ENCODE data around the gene GNG10.
"Not testable (repeated sequence)": the region's sequence is repeated elsewhere in the genome, so short reads cannot be mapped to it uniquely, and the experiment has no call there.

The GNG10 gene

DNA sequence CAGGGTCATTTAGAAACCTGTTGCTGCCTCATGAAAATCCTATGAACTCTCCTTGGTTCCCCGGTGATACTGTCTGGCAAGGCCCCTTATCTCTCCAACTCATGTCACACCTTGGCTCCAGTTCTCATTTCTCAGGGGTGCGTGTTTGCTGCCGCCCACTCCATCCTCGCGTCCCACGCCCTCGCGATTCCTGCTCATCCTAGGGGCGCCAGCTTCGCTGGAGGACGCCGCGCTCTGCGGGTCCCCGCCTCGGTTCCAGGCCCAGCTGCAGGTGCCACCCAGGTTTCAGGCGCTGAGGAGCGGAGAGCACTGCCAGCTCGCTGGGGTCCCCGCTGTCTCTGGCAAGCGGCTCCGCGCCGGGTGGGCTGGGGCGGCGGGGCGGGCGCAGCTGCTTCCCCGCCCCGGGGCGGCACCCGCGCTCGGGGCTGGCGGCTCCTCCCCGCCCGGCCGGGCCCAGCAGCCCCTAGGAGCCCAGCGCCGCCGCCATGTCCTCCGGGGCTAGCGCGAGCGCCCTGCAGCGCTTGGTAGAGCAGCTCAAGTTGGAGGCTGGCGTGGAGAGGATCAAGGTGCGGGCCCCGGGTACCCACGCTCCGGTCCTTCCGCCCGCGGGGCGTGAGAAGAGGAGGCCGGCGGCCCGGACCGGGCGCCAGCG is at the start of gene GNG10:
TSS of gene GNG10 (plus strand) at position 456 of the 652 bp plus-strand sequence. CDS start at position 486, 30 bp downstream.
- DNase-seq: peak; percentile 81

DNA sequence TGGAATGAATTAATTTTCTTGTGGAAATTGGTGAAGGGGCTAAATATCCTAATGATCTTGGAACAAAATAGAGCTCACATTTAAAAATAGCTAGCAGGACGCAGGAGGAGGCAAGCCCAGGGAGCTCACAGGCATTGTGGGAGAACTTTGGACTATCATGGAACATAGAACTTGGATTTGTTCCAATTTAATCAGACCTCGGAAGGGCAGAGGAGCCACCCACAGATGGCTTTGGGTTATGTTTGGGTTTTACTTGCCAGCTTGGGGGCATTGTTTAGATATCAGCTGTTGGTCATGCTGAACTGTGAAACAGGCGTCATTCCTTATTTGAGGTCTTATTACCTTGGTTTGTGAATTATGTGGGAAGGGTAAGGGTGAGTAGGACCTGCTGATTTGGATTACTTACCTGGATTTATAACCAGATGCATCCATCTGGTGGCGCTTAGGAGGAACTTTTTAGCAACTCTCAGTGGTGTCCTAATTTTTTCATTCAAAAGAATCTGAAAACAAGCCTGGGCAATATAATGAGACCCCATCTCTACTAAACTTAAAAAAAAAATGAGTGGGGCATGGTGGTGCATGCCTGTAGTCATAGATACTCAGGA is 47.9 kb upstream of the GNG10 start:
- DNase-seq: no peak

DNA sequence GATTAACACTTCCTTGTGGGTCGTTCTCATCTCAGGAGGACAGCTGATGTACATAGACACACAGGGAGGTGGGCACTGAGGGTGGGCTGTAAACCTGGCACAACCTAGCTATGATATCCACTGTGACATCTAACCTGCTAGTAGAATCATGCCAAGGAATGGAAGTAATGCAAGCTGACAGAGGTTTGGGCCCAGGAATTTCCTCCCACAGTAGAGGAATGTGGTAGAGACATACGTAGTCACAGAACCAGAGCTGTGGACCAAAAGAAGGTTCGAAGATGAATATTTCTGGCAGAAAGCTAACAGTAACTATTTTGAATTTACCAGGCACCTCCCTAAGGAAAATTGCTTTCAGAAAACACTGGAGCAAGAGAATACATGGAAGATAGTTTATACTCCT is 45.5 kb upstream of the GNG10 start:
- DNase-seq: no peak

DNA sequence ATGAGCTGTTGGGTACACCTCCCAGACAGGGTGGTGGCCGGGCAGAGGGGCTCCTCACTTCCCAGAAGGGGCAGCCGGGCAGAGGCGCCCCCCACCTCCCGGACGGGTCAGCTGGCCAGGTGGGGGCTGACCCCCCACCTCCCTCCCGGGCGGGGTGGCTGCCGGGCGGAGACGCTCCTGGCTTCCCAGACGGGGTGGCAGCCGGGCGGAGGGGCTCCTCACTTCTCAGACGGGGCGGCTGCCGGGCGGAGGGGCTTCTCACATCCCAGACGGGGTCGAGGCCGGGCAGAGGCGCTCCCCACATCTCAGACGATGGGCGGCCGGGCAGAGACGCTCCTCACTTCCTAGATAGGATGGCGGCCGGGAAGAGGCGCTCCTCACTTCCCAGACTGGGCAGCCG is 44.1 kb upstream of the GNG10 start:
- DNase-seq: not testable (repeated sequence)

- no peak for DNase-seq
These were observed 39.4 kb upstream of the GNG10 start for GRCh38 chr9:111621895-111622480.

- no peak for DNase-seq
These were observed 38.8 kb upstream of the GNG10 start for GRCh38 chr9:111622626-111623025.

DNA sequence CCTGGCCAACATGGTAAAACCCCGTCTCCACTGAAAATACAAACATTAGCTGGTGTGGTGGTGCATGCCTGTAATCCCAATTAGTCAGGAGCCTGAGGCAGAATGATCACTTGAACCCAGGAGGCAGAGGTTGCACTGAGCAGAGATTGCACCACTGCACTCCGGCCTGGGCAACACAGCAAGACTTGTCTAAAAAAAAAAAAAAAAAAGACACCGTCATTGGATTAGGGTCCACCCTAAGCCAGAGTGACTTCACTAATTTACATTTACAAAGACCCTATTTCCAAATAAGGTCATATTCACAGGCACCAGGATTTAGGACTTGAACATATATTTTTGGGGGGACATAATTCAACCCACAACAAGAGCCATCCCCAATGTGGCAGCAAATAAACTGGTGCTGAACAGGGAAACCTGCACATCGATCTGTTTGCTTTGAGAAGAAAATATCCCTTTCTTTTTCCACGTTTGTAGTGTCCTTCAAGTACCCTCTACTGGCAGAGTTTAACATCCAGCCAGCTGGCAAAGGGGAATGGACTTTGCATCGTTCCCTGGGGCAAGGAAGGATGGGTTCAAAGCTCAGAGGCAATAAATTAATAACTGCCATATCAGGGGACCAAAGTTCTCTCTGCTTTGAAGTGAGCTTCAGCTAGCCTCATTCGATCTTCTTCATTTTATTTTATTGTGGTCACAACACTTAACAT is 34.0 kb upstream of the GNG10 start:
- no peak for DNase-seq

DNA sequence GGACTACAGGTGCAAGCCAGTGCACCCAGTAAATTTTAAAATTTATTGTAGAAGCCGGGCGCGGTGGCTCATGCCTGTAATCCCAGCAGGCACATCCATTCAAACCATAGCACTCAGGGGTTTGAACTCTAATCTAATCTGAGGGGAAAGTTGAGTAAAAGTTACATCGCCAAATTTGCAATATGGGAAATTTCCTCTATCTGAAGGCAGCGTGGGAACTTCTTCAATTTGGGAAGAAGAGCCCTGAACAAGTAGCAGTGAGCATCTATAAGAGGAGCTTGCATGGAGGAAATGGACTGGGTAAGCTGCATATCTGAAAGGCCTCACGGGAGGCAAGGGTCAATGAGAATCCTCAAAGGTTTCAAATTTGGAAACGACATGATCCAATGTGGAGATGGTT is 33.0 kb upstream of the GNG10 start:
- no peak for DNase-seq

DNA sequence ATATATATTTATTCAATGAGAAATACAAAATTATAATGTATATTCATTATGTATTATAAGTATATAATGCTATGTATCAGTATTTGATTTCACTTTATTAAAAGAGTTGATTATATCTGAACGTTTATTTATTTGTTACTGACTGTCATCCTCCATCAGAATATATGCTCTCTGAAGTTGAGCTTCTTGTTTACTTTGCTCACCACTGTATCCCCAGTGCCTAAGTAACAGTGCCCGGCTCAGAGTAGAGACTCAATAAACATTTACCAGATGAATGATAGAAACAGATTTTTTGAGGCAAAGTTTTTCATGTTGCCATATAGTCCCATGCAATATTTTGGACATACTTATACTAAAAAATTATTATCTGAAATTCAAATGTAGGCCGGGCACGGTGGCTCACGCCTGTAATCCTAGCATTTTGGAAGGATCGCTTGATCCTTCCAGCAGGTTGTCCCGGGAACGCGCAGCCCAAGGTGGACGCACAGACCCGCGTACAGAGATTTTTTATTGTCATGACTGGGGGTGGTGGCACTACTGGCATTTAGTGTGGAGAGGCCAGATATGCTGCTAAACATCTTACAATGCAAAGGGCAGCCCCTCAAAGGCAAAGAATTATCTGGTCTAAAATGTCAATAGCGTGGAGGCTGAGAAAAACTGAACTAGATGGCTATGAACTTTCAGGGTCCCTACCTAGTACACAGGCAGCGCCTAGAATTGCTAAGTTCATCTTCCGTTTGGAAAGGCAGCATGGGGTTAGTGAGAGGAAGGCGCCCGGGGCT is 31.0 kb upstream of the GNG10 start:
- DNase-seq: no peak

- no peak for DNase-seq
These were observed 30.5 kb upstream of the GNG10 start for GRCh38 chr9:111630964-111631213.

DNA sequence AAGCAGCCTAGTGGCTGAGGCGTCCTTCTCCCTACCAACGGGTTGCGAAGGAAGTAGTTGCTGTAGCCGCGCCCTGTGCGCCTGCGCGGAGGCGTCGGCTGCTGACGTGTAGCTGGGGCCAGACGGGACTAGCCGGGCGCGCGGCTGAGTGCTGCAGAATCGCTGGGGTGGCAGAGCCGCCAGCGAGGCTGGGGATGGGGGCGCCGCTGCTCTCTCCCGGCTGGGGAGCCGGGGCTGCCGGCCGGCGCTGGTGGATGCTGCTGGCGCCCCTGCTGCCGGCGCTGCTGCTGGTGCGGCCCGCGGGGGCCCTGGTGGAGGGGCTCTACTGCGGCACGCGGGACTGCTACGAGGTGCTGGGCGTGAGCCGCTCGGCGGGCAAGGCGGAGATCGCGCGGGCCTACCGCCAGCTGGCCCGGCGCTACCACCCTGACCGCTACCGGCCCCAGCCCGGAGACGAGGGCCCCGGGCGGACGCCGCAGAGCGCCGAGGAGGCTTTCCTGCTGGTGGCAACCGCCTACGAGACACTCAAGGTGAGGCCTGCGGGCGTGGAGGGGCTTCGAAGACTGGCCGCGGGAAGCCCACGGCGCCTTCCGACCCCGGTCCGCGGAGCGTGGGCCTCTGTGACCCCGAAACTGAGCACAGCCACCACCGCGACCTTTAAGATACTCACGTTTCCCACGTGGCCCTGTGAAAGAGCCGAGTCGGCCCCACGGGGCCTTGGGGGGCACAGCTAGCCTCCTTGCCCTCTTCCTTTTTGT is 30.0 kb upstream of the GNG10 start, which contains the start of gene DNAJC25:
TSS of gene DNAJC25 (plus strand) at position 121 of the 758 bp plus-strand sequence. CDS start at position 195, 74 bp downstream.
- DNase-seq: peak; percentile 96

GRCh38 chr9:111632060-111632459 is 29.3 kb upstream of the GNG10 start:
- no peak for DNase-seq

DNA sequence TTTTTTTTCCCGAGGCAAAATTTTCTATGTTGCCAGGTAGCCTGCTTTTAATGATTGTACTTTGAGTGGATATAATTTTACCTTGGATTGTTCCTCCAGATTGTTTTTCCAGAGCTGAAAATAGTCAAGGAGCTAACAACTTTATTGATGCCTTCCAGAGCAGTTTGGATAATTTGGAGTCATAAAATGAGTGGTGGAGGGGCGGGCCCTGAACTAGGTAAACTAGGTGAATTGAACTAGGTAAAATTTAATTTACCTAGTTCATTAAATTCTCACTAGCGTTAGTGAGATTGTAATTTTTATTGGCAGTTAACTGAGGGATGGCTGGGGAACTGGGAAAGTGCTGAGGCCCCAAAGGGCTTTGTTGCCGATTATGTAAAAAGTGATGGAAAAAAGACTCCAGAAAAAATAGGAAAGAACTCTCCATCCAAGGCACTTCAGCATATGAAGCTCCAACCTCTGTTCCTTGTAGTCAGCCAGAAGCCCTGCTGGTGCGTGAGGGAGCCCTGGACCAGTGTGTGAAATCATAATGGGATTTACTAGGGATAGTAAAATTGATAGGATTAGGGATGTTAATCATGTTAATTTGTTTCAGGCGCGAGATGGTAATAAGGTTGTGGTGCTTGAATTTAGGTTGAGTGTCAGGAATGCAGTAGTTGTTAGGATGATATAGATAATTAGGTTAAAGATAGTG is 28.6 kb upstream of the GNG10 start:
- DNase-seq: no peak

- no peak for DNase-seq
These were observed 28.0 kb upstream of the GNG10 start for GRCh38 chr9:111633389-111633736.

DNA sequence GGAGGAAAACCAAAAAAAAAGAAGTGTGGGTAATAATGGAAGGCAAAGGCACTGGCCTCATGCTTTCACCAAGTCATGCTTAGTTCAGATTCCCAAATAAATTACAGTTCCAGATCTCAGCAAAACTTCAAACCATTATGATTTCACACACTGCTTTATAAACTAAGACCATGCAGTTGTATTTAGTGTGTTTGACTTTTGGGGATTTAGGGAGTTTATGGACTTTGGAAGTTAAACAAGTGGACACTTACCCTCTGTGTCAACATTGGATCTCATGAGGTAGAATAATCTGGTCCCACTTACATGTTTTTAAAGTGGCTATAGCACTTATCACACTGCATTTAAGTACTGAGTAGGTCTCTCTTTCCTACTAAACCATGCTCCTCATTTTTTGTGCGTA is 26.5 kb upstream of the GNG10 start:
- DNase-seq: no peak

- DNase-seq: no peak
These were observed 23.9 kb upstream of the GNG10 start for GRCh38 chr9:111637421-111637950.

DNA sequence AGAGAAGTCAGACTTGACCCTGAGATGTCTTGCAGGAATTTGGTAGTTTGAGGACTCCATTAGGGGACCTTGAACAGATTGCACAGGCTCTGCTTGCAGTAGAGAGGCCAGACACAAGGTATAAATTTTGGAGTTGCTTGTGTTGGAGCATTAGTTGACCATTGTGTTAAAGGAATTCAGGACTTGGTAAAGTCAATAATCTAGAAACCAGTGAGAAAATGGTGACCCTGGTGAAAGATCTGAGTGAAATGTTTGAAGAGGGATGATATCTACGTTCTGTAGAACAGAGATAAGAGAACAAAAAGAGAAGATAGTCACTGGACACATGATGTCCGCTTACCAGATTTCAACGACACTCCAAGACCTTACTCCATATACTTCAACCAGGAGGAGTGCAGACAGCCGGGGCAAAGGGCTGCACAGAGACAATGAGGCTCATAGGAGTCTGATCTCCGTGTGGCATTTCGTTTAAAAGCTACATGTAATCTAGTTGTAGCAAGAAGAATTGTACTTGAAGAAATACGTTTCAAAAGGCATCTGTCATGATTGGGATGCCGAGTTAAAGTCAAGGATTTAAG is 17.1 kb upstream of the GNG10 start:
- no peak for DNase-seq

- DNase-seq: no peak
These were observed 15.6 kb upstream of the GNG10 start for GRCh38 chr9:111645806-111646205.

DNA sequence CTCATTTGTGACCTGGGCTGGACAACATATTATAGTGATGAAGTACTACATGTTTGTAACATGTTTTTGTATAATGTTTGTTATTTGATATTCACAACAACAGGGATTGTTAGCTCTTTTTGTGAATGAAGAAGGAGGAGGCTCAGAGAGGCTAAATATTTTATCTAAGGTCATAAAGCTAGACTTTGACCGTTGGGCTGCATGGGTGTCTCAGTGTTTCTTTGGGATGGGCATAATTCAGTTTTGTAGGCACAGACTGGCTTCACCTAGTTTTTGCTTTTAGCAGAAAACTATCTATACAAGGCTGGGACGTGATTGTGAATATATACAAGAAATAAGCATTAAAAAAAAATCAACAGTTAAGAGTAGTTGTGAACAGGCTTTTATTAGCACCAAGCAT is 15.0 kb upstream of the GNG10 start:
- no peak for DNase-seq

DNA sequence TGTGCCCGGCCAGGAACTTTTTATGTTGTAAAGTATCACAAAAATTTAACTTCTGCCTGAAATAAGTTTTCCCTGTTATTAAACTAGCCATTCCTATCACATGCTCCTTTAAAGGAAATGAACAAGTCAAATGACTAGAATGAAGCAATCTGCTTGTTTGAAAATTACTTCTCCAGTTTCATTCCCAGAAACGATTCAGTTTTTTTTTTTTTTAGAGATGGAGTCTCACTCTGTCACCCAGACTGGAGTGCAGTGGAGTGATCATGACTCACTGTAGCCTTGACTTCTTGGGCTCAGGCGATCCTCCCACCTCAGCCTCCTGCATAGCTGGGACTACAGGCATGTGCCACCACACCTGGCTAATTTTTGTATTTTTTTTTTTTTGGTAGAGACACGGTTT is 13.3 kb upstream of the GNG10 start:
- no peak for DNase-seq

- DNase-seq: no peak
These were observed 12.4 kb upstream of the GNG10 start for GRCh38 chr9:111649016-111649415.

Measured in retina (tissue), 1 donor.